ENCODE data around the gene NMS. TPM values are rescaled to one million over a fixed set of nuclear protein-coding genes. Genes with fewer than 3 reads are reported as not detected.

Gene NMS
- total RNA-seq, 1 donor from 2014 or later, result not detected

DNA sequence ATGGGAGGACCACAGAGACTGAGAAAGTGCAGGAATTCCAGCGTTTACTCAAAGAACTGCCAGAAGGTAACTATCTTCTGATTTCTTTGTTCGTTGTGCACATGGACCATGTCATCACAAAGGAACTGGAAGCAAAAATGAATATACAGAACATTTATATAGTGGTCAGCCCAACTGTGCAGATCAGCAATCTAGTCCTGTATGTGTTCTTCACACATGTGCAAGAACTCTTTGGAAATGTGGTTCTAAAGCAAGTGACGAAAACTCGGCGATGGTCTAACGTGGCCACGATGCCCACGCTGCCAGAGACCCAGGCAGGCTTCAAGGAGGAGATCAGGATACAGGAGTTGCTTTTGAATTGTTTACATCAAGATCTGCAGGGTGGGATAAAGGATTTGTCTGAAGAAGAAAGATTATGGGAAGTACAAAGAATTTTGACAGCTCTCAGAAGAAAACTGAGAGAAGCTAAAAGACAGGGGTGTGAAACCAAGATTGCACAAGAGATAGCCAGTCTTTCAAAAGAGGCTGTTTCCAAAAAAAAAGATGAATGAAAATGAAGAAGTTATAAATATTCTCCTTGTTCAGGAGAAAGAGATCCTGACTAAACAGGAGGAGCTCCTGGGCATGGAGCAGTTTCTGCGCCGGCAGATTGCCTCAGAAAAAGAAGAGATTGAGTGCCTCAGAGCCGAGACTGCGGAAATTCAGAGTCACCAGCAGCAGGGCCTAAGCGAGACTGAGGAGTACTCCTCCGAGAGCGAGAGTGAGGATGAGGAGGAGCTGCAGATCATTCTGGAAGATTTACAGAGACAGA, 44.5 kb upstream of the NMS start:
- intact Hi-C loops (cut with DNase I), result no loop called here
- Histone ChIP-seq H3K4me3 (no peak overlapping the region), H3K9me3 (no peaks in the 10 kb centered on the region), H3K27me3 (no peaks in the 10 kb centered on the region), H3K4me1 (no peaks in the 10 kb centered on the region), H3K36me3 (no peaks in the 10 kb centered on the region), H3K27ac (no peak overlapping the region)
- no peak for TF ChIP-seq POLR2A (IDR thresholded peaks at IDR 0.05)
- peak in 1 of 2 donors; percentile 40 for DNase-seq (ENCODE audit: extremely low spot score in 2 of 2)

DNA sequence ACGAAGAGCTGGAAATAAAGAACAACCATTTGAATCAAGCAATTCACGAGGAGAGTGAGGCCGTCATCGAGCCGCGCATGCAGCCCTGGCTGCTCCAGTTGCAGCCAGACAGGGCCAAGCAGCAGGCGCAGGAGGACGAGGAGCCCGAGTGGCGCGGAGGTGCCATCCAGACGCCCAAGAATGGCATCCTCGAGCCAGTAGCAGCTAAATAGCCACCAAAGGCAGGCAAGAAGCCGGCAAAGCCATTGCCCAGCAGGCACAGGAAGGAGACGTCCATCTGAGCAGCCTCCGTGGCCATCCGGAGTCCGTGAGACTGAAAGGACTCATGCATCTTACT, 43.9 kb upstream of the NMS start:
- H3K9me3 ChIP-seq, result no peaks in the 10 kb centered on the region
- no peaks in the 10 kb centered on the region for H3K4me1 ChIP-seq
- no peaks in the 10 kb centered on the region for H3K27me3 ChIP-seq
- H3K36me3 ChIP-seq, result no peaks in the 10 kb centered on the region
- H3K4me3 ChIP-seq, result no peak overlapping the region
- DNase-seq (ENCODE audit: extremely low spot score in 2 of 2), result no peak
- H3K27ac ChIP-seq, result no peak overlapping the region
- intact Hi-C loops (cut with DNase I), result no loop called here
- TF ChIP-seq POLR2A (IDR thresholded peaks at IDR 0.05) (no peak), POLR2AphosphoS5 (IDR thresholded peaks at IDR 0.05; ENCODE audit: insufficient read depth in 1 of 2, low read depth in 1 of 2) (no peak)
- TF ChIP-seq, protein P1, sequence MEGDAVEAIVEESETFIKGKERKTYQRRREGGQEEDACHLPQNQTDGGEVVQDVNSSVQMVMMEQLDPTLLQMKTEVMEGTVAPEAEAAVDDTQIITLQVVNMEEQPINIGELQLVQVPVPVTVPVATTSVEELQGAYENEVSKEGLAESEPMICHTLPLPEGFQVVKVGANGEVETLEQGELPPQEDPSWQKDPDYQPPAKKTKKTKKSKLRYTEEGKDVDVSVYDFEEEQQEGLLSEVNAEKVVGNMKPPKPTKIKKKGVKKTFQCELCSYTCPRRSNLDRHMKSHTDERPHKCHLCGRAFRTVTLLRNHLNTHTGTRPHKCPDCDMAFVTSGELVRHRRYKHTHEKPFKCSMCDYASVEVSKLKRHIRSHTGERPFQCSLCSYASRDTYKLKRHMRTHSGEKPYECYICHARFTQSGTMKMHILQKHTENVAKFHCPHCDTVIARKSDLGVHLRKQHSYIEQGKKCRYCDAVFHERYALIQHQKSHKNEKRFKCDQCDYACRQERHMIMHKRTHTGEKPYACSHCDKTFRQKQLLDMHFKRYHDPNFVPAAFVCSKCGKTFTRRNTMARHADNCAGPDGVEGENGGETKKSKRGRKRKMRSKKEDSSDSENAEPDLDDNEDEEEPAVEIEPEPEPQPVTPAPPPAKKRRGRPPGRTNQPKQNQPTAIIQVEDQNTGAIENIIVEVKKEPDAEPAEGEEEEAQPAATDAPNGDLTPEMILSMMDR (IDR thresholded peaks at IDR 0.05), result no peak

DNA sequence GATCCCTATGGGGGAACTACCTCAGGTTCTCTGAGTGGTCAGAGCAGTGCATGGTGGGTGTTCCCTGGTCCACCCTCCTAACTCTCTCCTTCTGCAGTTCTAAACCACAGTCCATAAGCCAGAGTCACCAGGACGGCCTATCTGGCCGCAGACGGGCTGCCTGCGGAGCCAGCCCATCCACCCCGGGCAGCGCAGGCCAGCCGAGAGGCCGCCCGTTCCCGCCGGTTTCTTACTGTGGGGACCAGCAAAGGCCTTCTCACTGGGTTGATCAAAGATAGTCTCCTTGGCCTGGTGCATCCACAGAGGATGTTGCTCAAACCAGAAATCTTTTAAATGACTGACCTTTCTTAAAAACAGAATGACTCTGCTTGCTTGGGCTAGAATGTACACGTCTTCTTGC, 43.2 kb upstream of the NMS start:
- DNase-seq (ENCODE audit: extremely low spot score in 2 of 2), result no peak
- Histone ChIP-seq H3K9me3 (no peaks in the 10 kb centered on the region), H3K36me3 (no peaks in the 10 kb centered on the region), H3K4me3 (no peak overlapping the region), H3K4me1 (no peaks in the 10 kb centered on the region), H3K27ac (no peak overlapping the region), H3K27me3 (no peaks in the 10 kb centered on the region)
- intact Hi-C loops (cut with DNase I), result no loop called here
- TF ChIP-seq POLR2AphosphoS5 (IDR thresholded peaks at IDR 0.05; ENCODE audit: insufficient read depth in 1 of 2, low read depth in 1 of 2), result no peak
- TF ChIP-seq, protein P1 (IDR thresholded peaks at IDR 0.05), result no peak
- no peak for TF ChIP-seq POLR2A (IDR thresholded peaks at IDR 0.05)

DNA sequence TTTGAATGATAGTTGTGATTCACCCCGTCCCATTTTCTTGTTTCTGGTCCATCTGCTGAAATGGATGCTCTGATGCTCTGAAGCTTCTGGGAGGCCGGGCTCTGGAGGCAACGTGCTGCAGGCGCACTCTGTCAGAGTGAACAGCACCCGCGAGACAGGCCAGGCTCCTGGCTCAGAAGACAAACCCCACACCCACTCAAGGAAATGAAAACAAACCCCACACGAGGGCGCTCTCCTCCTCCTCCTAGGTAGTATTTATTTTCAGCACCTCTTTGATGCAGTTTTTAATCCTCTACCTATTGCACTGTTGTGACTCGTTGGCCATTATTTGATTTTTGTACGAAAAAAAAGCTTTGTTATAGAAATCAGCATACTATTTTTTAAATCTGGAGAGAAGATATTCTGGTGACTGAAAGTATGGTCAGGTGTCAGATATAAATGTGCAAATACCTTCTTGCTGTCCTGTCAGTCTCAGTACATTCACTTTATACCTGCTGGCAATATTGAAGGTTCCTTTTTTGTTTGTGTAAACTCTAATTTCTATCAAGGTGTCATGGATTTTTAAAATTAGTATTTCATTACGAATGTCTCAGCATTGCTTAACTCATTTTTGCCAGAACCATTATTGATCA, 42.5 kb upstream of the NMS start:
- no peak for TF ChIP-seq POLR2A (IDR thresholded peaks at IDR 0.05)
- no peaks in the 10 kb centered on the region for H3K36me3 ChIP-seq
- no peaks in the 10 kb centered on the region for H3K4me1 ChIP-seq
- no peak overlapping the region for H3K27ac ChIP-seq
- intact Hi-C loops (cut with DNase I), result no loop called here
- H3K9me3 ChIP-seq, result no peaks in the 10 kb centered on the region
- DNase-seq (ENCODE audit: extremely low spot score in 2 of 2), result no peak
- H3K27me3 ChIP-seq, result no peaks in the 10 kb centered on the region
- no peak overlapping the region for H3K4me3 ChIP-seq

DNA sequence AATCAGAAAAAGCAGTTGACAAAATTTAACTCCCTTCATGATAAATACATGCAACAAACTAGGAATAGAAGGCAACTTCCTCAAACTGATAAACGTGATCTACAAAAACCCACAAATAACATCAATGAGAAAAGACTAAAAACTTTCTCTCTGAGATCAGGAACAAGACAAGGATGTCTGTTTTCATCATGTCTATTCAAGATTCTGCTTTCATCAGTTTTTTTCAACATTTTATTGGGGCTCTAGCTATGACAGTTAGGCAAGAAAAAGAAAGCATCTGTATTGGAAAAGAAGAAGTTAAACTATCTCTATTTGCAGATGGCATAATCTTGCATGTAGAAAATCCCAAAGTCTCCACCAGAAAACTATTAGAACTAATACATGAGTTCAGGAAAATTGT, 40.6 kb upstream of the NMS start:
- intact Hi-C loops (cut with DNase I), result no loop called here
- no peak for DNase-seq (ENCODE audit: extremely low spot score in 2 of 2)
- H3K9me3 ChIP-seq, result no peaks in the 10 kb centered on the region
- H3K27ac ChIP-seq, result no peak overlapping the region
- TF ChIP-seq POLR2AphosphoS5 (IDR thresholded peaks at IDR 0.05; ENCODE audit: insufficient read depth in 1 of 2, low read depth in 1 of 2) (no peak), POLR2A (IDR thresholded peaks at IDR 0.05) (no peak)
- TF ChIP-seq, protein P1 (IDR thresholded peaks at IDR 0.05), result no peak
- H3K4me1 ChIP-seq, result no peaks in the 10 kb centered on the region
- H3K27me3 ChIP-seq, result no peaks in the 10 kb centered on the region
- H3K36me3 ChIP-seq, result no peaks in the 10 kb centered on the region
- H3K4me3 ChIP-seq, result no peak overlapping the region

DNA sequence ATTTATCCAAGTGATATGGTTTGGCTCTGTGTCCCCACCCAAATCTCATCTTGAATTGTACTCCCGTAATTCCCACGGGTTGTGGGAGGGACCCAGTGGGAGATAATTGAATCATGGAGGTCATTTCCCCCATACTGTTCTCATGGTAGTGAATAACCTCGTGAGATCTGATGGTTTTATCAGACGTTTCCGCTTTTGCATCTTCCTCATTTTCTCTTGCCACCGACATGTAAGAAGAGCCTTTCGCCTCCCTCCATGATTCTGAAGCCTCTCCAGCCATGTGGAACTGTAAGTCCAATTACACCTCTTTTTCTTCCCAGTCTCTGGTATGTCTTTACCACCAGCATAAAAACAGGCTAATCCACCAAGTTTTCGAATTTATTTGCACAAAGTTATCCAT, 32.5 kb upstream of the NMS start:
- H3K27ac ChIP-seq, result no peak overlapping the region
- H3K4me1 ChIP-seq, result no peaks in the 10 kb centered on the region
- no peak for DNase-seq (ENCODE audit: extremely low spot score in 2 of 2)
- H3K9me3 ChIP-seq, result no peaks in the 10 kb centered on the region
- no peak overlapping the region for H3K4me3 ChIP-seq
- intact Hi-C loops (cut with DNase I), result no loop called here
- no peaks in the 10 kb centered on the region for H3K27me3 ChIP-seq
- H3K36me3 ChIP-seq, result no peaks in the 10 kb centered on the region
- TF ChIP-seq POLR2A (IDR thresholded peaks at IDR 0.05) (no peak), POLR2AphosphoS5 (IDR thresholded peaks at IDR 0.05; ENCODE audit: insufficient read depth in 1 of 2, low read depth in 1 of 2) (no peak)
- TF ChIP-seq, protein P1 (IDR thresholded peaks at IDR 0.05), result no peak

Measured in vagina (tissue), 2 donors.